Measurements from ENCODE around the gene BST1. TPM values are rescaled to one million over a fixed set of nuclear protein-coding genes. Genes with fewer than 3 reads are reported as not detected.

BST1 gene
- polyA plus RNA-seq, 1 donor (not counting 4 experiments of a cell fraction or from before 2014, with no cell fraction given): 1.2 TPM

DNA sequence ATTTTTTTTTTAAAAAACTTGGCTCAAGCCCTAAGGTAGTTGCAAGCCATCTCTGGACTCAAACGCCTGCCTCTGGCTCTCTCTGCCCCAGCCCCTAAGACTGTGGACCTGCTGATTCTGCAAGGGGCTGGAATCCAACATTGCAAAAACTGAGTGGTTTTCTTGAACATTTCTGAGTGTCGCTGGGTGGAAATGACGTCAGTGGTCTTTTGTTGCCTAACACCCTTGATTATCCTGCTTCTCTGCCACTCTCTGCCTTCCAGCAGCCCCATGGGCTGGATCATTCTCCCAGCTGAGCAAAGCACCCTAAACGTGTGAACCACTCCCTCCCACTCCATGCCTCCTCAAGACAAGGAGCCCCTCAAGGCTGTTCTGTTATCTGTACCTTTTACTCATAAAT, 16.6 kb downstream of the BST1 start:
- H3K9me3 ChIP-seq (ENCODE audit: control insufficient read depth, low read depth, low read length): no peaks in the 10 kb centered on the region
- H3K36me3 ChIP-seq (ENCODE audit: control insufficient read depth in 2 of 2, extremely low read depth in 1 of 2, insufficient read depth in 2 of 2, low read length in 2 of 2): no peaks in the 10 kb centered on the region
- no peak overlapping the region for H2AFZ ChIP-seq (ENCODE audit: control insufficient read depth, low read length)
- no peak overlapping the region for H3K4me3 ChIP-seq (ENCODE audit: control insufficient read depth in 2 of 3, extremely low read depth in 1 of 3, insufficient read depth in 2 of 3, low read depth in 1 of 3, low read length in 3 of 3)
- FAIRE-seq (no peak), DNase-seq (ENCODE audit: low read depth, low spot score) (no peak)
- no peak overlapping the region for H3K9ac ChIP-seq (ENCODE audit: control insufficient read depth, extremely low read depth, insufficient read depth, low read length)
- TF ChIP-seq, protein P1, sequence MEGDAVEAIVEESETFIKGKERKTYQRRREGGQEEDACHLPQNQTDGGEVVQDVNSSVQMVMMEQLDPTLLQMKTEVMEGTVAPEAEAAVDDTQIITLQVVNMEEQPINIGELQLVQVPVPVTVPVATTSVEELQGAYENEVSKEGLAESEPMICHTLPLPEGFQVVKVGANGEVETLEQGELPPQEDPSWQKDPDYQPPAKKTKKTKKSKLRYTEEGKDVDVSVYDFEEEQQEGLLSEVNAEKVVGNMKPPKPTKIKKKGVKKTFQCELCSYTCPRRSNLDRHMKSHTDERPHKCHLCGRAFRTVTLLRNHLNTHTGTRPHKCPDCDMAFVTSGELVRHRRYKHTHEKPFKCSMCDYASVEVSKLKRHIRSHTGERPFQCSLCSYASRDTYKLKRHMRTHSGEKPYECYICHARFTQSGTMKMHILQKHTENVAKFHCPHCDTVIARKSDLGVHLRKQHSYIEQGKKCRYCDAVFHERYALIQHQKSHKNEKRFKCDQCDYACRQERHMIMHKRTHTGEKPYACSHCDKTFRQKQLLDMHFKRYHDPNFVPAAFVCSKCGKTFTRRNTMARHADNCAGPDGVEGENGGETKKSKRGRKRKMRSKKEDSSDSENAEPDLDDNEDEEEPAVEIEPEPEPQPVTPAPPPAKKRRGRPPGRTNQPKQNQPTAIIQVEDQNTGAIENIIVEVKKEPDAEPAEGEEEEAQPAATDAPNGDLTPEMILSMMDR (optimal IDR thresholded peaks at IDR 0.05 in 1 of 3, IDR thresholded peaks at IDR 0.05 in 1 of 3, conservative IDR thresholded peaks at IDR 0.05 in 1 of 3; ENCODE audit: extremely low read depth in 1 of 3, insufficient read depth in 2 of 3, low read length in 3 of 3): no peak
- TF ChIP-seq EZH2 (IDR thresholded peaks at IDR 0.05; ENCODE audit: low read length): no peak
- no peak overlapping the region for H3K27ac ChIP-seq (ENCODE audit: control insufficient read depth, insufficient read depth, low read length)
- H3K4me2 ChIP-seq (ENCODE audit: control insufficient read depth, extremely low read depth, insufficient read depth, low read depth, low read length): no peak overlapping the region
- no peaks in the 10 kb centered on the region for H3K9me1 ChIP-seq (ENCODE audit: control insufficient read depth, extremely low read depth, insufficient read depth, low read length)
- no peaks in the 10 kb centered on the region for H3K27me3 ChIP-seq (ENCODE audit: control insufficient read depth, extremely low read depth, insufficient read depth, low read length)
- no peaks in the 10 kb centered on the region for H4K20me1 ChIP-seq (ENCODE audit: control insufficient read depth, extremely low read depth, insufficient read depth, low read length)
- H3K4me1 ChIP-seq (ENCODE audit: control insufficient read depth, extremely low read depth, insufficient read depth, low read length): no peaks in the 10 kb centered on the region
- no peaks in the 10 kb centered on the region for H3K79me2 ChIP-seq (ENCODE audit: control insufficient read depth, insufficient read depth, low read length)
- dilution Hi-C loops (cut with MboI; ENCODE audit: extremely low pct_ligation_motif_present, low sequenced_read_pairs): no loop called here

GRCh38 chr4:15720851-15721250, 18.0 kb downstream of the BST1 start:
- Histone ChIP-seq H4K20me1 (ENCODE audit: control insufficient read depth, extremely low read depth, insufficient read depth, low read length) (no peaks in the 10 kb centered on the region), H2AFZ (ENCODE audit: control insufficient read depth, low read length) (no peak overlapping the region), H3K4me3 (ENCODE audit: control insufficient read depth in 2 of 3, extremely low read depth in 1 of 3, insufficient read depth in 2 of 3, low read depth in 1 of 3, low read length in 3 of 3) (no peak overlapping the region), H3K27me3 (ENCODE audit: control insufficient read depth, extremely low read depth, insufficient read depth, low read length) (no peaks in the 10 kb centered on the region), H3K9me3 (ENCODE audit: control insufficient read depth, low read depth, low read length) (no peaks in the 10 kb centered on the region), H3K4me2 (ENCODE audit: control insufficient read depth, extremely low read depth, insufficient read depth, low read depth, low read length) (no peak overlapping the region), H3K9ac (ENCODE audit: control insufficient read depth, extremely low read depth, insufficient read depth, low read length) (no peak overlapping the region), H3K36me3 (ENCODE audit: control insufficient read depth in 2 of 2, extremely low read depth in 1 of 2, insufficient read depth in 2 of 2, low read length in 2 of 2) (no peaks in the 10 kb centered on the region), H3K4me1 (ENCODE audit: control insufficient read depth, extremely low read depth, insufficient read depth, low read length) (no peaks in the 10 kb centered on the region), H3K79me2 (ENCODE audit: control insufficient read depth, insufficient read depth, low read length) (no peaks in the 10 kb centered on the region), H3K9me1 (ENCODE audit: control insufficient read depth, extremely low read depth, insufficient read depth, low read length) (no peaks in the 10 kb centered on the region), H3K27ac (ENCODE audit: control insufficient read depth, insufficient read depth, low read length) (no peak overlapping the region)
- no peak for TF ChIP-seq EZH2 (IDR thresholded peaks at IDR 0.05; ENCODE audit: low read length)
- TF ChIP-seq, protein P1 (optimal IDR thresholded peaks at IDR 0.05 in 1 of 3, IDR thresholded peaks at IDR 0.05 in 1 of 3, conservative IDR thresholded peaks at IDR 0.05 in 1 of 3; ENCODE audit: extremely low read depth in 1 of 3, insufficient read depth in 2 of 3, low read length in 3 of 3): no peak
- FAIRE-seq (no peak), DNase-seq (ENCODE audit: low read depth, low spot score) (no peak)
- dilution Hi-C loops (cut with MboI; ENCODE audit: extremely low pct_ligation_motif_present, low sequenced_read_pairs): no loop called here
